GM23338 (cell line): ENCODE measurements around the gene TNFRSF8.

Source experiments
- CREB1 ChIP-seq: fragments of 250-450 bp; sonication (Bioruptor Pico); IDR thresholded peaks from 2 replicates; pipeline ENCODE4 v1.5.0; 2020; ENCODE audit warnings: low read depth, mild to moderate bottlenecking, moderate library complexity
- EZH2 ChIP-seq: fragments of 200-600 bp; sonication (generic); IDR thresholded peaks from one replicate; pipeline ENCODE4 v1.8.0; 2017; ENCODE audit warnings: antibody characterized with exemption, mild to moderate bottlenecking, low read depth; ENCODE audit not compliant: unreplicated experiment
- JUNB ChIP-seq: IDR thresholded peaks from one replicate; pipeline ENCODE4 v1.6.1; 2016; ENCODE audit warnings: antibody characterized with exemption; ENCODE audit not compliant: unreplicated experiment
- POLR2AphosphoS5 ChIP-seq: IDR thresholded peaks from 2 replicates; pipeline ENCODE4 v1.6.1; 2016; ENCODE audit warnings: antibody characterized with exemption, low read depth
- TF ChIP-seq, protein P1 (sequence below), 2 experiments: fragments of 200-600 bp in 1 of 2; sonication (generic) in 1 of 2; conservative IDR thresholded peaks; 2 replicates each; pipeline versions ENCODE4 v1.5.1 to v1.6.1; 2016 to 2017; ENCODE audit warnings: antibody characterized with exemption in 2 of 2, low read depth in 2 of 2, mild to moderate bottlenecking in 2 of 2, moderate library complexity in 1 of 2

DNA sequence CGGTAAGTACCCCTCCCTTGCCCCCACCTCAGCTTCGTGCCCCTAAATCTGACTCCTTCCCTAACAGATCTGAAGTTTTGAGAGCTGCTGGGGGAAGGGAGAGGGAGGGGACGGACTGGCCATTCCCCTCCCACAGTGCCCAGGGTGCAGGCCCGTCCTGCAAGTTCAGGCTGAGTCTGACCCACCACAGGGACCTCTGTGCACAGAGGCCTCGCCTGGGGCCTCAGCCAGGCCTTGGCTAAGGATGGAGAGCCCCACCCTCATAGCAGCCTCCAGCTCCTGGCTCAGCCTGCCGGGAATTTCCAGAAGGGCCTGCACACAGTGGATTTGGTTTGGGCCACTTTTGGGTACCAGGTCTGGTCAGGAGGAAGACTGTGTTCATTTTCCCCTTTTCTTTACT is 72.5 kb downstream of the TNFRSF8 start:
- TF ChIP-seq, protein P1, sequence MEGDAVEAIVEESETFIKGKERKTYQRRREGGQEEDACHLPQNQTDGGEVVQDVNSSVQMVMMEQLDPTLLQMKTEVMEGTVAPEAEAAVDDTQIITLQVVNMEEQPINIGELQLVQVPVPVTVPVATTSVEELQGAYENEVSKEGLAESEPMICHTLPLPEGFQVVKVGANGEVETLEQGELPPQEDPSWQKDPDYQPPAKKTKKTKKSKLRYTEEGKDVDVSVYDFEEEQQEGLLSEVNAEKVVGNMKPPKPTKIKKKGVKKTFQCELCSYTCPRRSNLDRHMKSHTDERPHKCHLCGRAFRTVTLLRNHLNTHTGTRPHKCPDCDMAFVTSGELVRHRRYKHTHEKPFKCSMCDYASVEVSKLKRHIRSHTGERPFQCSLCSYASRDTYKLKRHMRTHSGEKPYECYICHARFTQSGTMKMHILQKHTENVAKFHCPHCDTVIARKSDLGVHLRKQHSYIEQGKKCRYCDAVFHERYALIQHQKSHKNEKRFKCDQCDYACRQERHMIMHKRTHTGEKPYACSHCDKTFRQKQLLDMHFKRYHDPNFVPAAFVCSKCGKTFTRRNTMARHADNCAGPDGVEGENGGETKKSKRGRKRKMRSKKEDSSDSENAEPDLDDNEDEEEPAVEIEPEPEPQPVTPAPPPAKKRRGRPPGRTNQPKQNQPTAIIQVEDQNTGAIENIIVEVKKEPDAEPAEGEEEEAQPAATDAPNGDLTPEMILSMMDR (conservative IDR thresholded peaks at IDR 0.05; ENCODE audit: low read depth in 2 of 2) = no peak
- TF ChIP-seq JUNB (no peak), CREB1 (no peak), EZH2 (no peak), POLR2AphosphoS5 (no peak)
